Activated CD4-positive, alpha-beta T cell treated with anti-CD3 and anti-CD28 coated beads, Interleukin-2, amount 10 ng/mL, durations not matched to agents 7 days and 5 days (primary cell): ENCODE measurements around the gene PI16. TPM values are rescaled to one million over a fixed set of nuclear protein-coding genes. Genes with fewer than 3 reads are reported as not detected.

Source experiments
- CTCF ChIA-PET: fragments of 350-600 bp; sonication (Branson Sonifier 250); formaldehyde crosslinking; loops from one replicate; lab custom pipeline; 2021; ENCODE audit warnings: antibody characterized with exemption; lab: Charles Lee
- POLR2A ChIA-PET: fragments of 350-600 bp; sonication (Branson Sonifier 250); formaldehyde crosslinking; loops from one replicate; lab custom pipeline; 2021; ENCODE audit warnings: antibody characterized with exemption; lab: Charles Lee
- DNase-seq: peaks from one replicate; pipeline ENCODE4 v3.0.0-alpha.2; 2020
- H3K27ac Mint-ChIP-seq: one replicate; pipeline ENCODE4 v1.8.0; 2021; ENCODE audit warnings: mild to moderate bottlenecking, moderate library complexity, mixed read lengths
- H3K27me3 Mint-ChIP-seq: one replicate; pipeline ENCODE4 v1.8.0; 2021; ENCODE audit warnings: mixed read lengths
- H3K36me3 Mint-ChIP-seq: one replicate; pipeline ENCODE4 v1.8.0; 2021; ENCODE audit warnings: low read depth, mixed read lengths
- H3K4me1 Mint-ChIP-seq: one replicate; pipeline ENCODE4 v1.8.0; 2021; ENCODE audit warnings: mixed read lengths
- H3K4me3 Mint-ChIP-seq: one replicate; pipeline ENCODE4 v1.8.0; 2021; ENCODE audit warnings: mild to moderate bottlenecking, moderate library complexity, mixed read lengths
- H3K9me3 Mint-ChIP-seq: one replicate; pipeline ENCODE4 v1.8.0; 2021; ENCODE audit warnings: mixed read lengths
- total RNA-seq, 2 experiments: library from RNA; stranded (reverse); gene quantifications; one replicate each; pipeline ENCODE4 v1.2.3, GENCODE V29; 2021

The PI16 gene
- total RNA-seq, 2 experiments from 2014 or later, result 13.5 to 15.1 TPM

DNA sequence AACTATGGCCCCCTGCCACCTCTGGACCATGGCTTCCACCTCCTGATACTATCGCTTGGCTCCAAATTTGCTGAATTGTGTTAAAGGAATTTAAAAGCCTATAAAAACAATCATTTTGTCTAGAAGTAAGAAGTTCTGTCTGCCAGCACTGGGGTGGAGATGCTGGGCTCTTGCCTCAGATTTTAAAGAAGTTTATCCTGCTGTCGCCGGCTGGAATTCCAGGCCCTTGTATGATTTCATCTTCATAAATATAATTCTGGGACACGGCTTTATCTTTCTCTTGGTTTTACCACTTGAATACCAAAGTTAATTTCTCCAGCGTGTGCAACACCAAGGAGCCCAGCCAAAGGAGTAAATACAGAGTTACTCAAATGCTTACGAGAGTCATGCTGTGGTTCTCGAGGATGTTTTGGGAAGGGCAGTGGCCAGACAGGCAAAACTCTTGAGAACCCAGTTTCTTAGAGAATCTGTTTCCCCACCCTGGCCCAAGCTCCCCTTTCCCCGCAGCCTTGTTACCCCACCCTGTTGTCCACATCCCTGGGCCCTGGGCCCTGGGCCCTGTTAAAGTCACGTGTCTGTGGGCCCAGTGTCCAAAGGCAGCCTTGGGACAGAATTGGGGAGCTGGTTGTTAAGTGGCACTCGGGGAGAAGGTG, 36.9 kb upstream of the PI16 start:
- Mint-ChIP-seq H3K9me3 (no peaks in the 10 kb centered on the region), H3K27ac (no peak overlapping the region), H3K27me3 (no peaks in the 10 kb centered on the region), H3K36me3 (peaks cover 61% of the 10 kb centered on the region), H3K4me1 (peaks cover 45% of the 10 kb centered on the region), H3K4me3 (no peak overlapping the region)
- no peak for DNase-seq
- ChIA-PET CTCF (no interaction called here), POLR2A (no interaction called here)

DNA sequence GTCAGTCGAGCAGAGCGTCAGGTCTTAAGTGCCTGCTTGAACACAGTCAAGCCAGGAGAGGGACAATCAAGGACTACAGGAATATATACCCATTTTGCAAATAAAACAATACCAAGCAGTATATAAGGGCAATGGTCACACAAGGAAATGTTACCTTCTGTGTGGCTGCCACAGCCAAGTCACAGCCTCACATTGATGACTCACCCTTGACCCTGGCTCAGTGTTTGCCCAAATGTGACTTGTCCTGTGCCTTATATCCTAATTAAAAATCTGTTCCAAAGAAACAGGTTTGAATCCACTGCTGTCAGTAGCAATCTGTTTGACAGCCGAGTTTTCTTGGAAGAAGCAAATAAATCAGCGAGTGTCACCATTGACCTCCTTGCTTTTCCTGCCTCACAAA, 34.5 kb upstream of the PI16 start:
- CTCF ChIA-PET, result no interaction called here
- H3K36me3 Mint-ChIP-seq, result peaks cover 58% of the 10 kb centered on the region

DNA sequence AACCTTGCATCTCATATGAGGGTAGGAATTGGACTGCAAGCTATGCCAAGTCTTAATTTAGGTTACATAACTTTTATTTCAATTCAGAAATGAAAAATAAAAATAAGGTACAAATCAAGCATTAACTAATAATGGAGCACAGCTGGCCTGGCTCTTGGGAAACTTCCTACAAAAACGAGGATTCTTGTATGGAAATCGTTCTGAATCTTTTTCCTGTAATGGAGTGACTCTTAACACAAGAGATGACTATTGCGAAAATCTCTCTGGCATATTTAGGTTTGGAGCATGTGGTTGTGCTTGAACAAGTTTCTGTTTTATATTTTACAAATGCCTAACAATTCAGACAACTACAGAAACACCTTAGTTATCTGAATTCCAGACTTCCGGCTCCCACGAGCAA, 34.0 kb upstream of the PI16 start:
- ChIA-PET POLR2A (no interaction called here), CTCF (no interaction called here)

More for the DNA sequence above, 34.5 kb upstream of the PI16 start:
- no peak for DNase-seq
- H3K27ac Mint-ChIP-seq, result no peak overlapping the region
- H3K9me3 Mint-ChIP-seq, result no peaks in the 10 kb centered on the region
- H3K4me3 Mint-ChIP-seq, result no peak overlapping the region
- H3K27me3 Mint-ChIP-seq, result no peaks in the 10 kb centered on the region
- peaks cover 44% of the 10 kb centered on the region for H3K4me1 Mint-ChIP-seq
- POLR2A ChIA-PET, result no interaction called here

DNA sequence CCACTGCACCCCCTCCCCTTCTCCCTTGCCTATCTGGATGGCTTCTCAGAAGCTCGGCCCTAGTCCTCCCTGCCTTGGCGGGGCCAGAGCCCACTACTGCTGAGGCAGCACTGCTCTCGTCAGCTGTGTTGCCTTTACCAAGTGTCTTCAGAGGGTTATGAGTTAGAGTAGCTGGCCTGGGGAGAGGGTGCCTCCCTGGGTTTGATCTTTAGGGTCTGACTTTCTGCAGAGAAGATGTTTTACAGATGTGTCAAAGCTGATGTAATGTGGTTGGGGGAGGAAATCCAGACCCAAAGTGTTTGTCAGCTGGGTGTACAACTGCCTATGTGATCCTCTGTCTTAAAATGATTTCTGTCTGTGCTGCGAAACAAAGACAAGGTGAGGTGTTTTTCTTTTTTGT, 30.4 kb upstream of the PI16 start:
- peaks cover 41% of the 10 kb centered on the region for H3K36me3 Mint-ChIP-seq
- ChIA-PET POLR2A (no interaction called here), CTCF (interaction anchor here (1.2 kb wide), 1 partner anchor 10 kb away, joined by 3 read pairs; no protein-coding TSS in a partner anchor)
- peak overlapping the region; percentile 81 for H3K27ac Mint-ChIP-seq
- peaks cover 47% of the 10 kb centered on the region for H3K4me1 Mint-ChIP-seq
- H3K4me3 Mint-ChIP-seq, result no peak overlapping the region
- no peaks in the 10 kb centered on the region for H3K9me3 Mint-ChIP-seq
- DNase-seq, result peak; percentile 39
- H3K27me3 Mint-ChIP-seq, result no peaks in the 10 kb centered on the region

More for the DNA sequence above, 34.0 kb upstream of the PI16 start:
- H3K4me3 Mint-ChIP-seq, result no peak overlapping the region
- DNase-seq, result no peak
- H3K27me3 Mint-ChIP-seq, result no peaks in the 10 kb centered on the region
- peaks cover 57% of the 10 kb centered on the region for H3K36me3 Mint-ChIP-seq
- H3K4me1 Mint-ChIP-seq, result peaks cover 44% of the 10 kb centered on the region
- H3K27ac Mint-ChIP-seq, result no peak overlapping the region
- no peaks in the 10 kb centered on the region for H3K9me3 Mint-ChIP-seq

DNA sequence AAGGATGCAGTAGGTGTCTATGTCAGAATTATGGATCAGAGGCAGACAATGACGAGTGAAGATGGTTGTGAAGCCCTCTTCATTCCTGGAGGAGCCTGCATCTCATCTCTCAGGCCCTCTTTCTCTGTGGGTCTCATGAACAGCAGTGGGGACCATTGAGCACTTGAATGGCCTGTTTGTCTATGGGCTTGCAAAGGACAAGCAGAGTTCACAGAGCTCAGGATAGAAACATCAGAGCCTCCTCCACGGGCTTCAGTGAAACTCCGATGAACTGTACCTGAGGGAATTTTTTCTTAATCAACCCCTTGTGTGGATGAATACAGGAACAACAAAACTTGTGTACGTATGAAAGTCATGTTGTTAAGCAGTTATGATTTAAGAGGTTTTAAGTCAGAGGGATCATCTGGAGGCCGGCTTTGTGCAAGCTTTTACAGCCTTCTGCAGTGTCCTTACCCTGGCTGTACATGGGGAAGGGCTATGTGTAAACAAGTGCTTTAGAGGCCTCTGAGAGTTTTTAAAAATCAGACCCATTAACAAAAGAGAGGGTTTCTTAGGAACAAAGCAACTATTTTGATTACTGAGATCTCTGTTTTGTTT, 29.7 kb upstream of the PI16 start:
- H3K4me3 Mint-ChIP-seq, result no peak overlapping the region
- no peaks in the 10 kb centered on the region for H3K9me3 Mint-ChIP-seq
- H3K36me3 Mint-ChIP-seq, result peaks cover 34% of the 10 kb centered on the region
- CTCF ChIA-PET, result interaction anchor here (1.1 to 2.1 kb wide), 3 partner anchors 9 to 77 kb away, joined by 3 to 6 read pairs (median 3); no protein-coding TSS in a partner anchor
- POLR2A ChIA-PET, result no interaction called here
- no peak for DNase-seq
- H3K4me1 Mint-ChIP-seq, result peaks cover 45% of the 10 kb centered on the region
- H3K27me3 Mint-ChIP-seq, result no peaks in the 10 kb centered on the region
- peak overlapping the region; percentile 10 for H3K27ac Mint-ChIP-seq

DNA sequence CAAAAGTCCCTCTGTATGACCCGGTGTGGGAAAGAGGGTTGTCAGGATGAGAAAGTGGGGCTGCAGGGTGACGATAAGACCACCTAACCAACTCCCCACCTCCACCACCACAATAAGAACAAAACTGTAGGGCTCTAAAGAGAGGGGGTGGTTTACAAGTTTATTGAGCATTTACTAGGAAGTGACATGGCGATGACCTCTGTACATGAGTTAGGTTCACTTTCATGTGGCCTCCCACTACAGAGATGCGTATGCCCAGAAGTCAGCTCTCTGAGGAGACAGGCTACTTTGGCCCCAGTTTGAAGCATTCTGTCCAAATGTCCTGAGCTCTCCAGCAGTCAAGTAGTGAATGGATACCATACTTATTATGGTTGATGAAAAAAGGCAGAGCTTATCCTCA, 28.7 kb upstream of the PI16 start:
- no peak overlapping the region for H3K27ac Mint-ChIP-seq
- H3K4me1 Mint-ChIP-seq, result peaks cover 45% of the 10 kb centered on the region
- H3K9me3 Mint-ChIP-seq, result no peaks in the 10 kb centered on the region
- POLR2A ChIA-PET, result no interaction called here
- H3K27me3 Mint-ChIP-seq, result no peaks in the 10 kb centered on the region
- no peak for DNase-seq
- H3K36me3 Mint-ChIP-seq, result peaks cover 29% of the 10 kb centered on the region
- no peak overlapping the region for H3K4me3 Mint-ChIP-seq
- CTCF ChIA-PET, result interaction anchor here (1.0 to 2.1 kb wide), 5 partner anchors 10 to 310 kb away, joined by 3 to 6 read pairs (median 4); no protein-coding TSS in a partner anchor

DNA sequence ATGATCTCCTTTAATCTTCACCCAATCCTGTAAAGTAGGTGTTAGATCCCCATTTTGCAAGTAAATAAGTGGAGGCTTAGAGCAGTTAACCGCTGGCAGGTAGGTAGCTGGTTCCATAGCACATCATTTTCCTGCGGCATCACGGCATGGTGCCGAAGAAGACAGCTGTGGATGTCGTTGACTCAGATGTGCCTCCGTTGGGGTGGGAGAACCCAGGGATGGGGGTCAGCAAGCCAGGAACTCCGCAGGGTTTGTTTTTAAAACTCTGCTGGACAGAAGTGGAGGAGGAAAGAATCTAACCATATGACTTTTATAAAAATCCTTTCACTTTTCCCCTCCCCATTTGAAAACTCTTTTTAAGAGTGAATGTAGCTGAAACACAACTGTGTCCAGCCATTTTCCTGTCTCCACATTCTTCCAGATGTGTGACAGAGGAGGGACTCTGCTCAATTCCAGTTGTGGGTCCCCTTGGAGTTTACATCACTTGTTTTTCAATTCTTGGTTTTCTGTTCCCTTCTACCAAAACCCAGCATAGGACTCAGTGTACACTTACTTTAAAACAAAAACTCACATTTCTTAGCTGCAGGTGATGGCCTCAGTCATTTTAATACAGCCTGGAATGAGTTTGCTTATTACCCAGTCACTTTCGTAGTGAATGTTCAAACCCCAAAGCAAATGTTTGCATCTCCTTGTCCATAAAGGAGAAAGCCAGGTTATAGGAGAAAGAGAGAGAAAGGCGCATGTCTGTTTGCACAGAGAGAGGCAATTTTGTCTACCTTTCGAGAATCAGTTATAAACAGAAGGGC, 27.6 kb upstream of the PI16 start:
- no peak overlapping the region for H3K4me3 Mint-ChIP-seq
- ChIA-PET CTCF (interaction anchor here (0.6 to 2.1 kb wide), 5 partner anchors 12 to 167 kb away, joined by 3 to 6 read pairs (median 3); no protein-coding TSS in a partner anchor), POLR2A (no interaction called here)
- no peak overlapping the region for H3K27ac Mint-ChIP-seq
- peaks cover 23% of the 10 kb centered on the region for H3K36me3 Mint-ChIP-seq
- peaks cover 45% of the 10 kb centered on the region for H3K4me1 Mint-ChIP-seq
- DNase-seq, result no peak
- H3K9me3 Mint-ChIP-seq, result no peaks in the 10 kb centered on the region
- H3K27me3 Mint-ChIP-seq, result no peaks in the 10 kb centered on the region

DNA sequence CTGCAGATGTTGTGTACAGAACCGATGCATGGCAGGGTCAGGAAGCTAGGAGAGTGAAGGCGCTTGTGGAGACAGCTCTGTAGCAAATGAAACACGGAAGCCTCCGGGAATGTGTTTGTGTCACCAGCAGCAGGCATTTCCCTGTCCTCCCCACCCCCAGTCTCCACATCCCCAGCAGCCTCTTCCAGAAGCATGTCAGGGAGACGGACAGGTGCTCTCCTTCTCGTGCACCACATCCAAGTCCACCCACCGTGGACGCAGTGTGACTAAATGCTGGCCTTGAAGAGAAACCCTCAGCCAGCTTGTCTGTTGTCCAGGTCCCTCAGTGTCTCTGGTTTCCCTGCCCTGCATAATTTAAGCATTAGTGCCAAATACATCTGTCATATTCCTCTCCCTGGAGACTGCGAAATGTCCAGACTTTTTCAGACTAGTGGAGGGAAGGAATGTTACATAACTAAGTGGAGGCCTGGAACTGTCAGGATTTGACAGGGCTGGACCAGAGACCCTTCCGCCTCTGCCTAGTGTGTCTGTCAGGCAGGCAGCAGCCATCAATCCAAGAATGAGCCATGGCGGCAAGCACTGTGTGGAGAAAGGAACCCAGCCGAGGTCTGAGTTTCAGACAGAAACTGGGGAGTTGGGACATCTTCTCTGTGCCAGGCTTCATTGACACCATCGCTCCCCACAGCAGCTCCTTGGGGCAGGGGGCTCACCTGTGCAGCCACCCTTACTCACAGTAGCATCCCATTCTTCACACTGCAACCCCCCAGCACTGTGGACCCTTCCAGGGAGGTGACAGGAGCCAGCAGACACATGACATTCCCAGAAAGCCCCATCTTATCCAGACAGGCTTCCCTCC, 26.6 kb upstream of the PI16 start:
- Mint-ChIP-seq H3K4me3 (no peak overlapping the region), H3K27ac (no peak overlapping the region), H3K36me3 (peaks cover 17% of the 10 kb centered on the region), H3K9me3 (no peaks in the 10 kb centered on the region), H3K27me3 (no peaks in the 10 kb centered on the region), H3K4me1 (peaks cover 42% of the 10 kb centered on the region)
- ChIA-PET POLR2A (no interaction called here), CTCF (interaction anchor here (0.6 to 1.4 kb wide), 3 partner anchors 14 to 168 kb away, joined by 3 read pairs; no protein-coding TSS in a partner anchor)
- no peak for DNase-seq

DNA sequence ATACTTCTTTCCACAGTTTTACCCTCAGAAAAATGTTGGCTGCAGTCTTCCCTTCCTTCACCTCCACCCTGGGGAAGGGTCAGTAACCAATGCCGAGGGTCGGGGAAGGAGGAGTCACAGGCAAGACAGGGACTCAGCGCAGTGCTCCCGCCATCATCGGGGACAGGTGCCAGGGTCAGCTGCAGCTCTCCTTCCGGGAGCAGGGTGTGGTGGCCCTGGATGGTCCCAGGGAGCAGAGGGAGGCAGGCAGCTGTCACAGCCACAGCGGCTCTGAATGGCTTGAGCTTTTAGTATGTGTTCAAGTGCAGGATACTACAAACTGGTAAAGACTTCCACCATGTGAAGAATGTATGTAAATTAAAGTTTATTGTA, 26.0 kb upstream of the PI16 start:
- peaks cover 14% of the 10 kb centered on the region for H3K36me3 Mint-ChIP-seq
- no peaks in the 10 kb centered on the region for H3K27me3 Mint-ChIP-seq
- CTCF ChIA-PET, result interaction anchor here (1.1 kb wide), 1 partner anchor 15 kb away, joined by 3 read pairs; no protein-coding TSS in a partner anchor
- no peak for DNase-seq
- POLR2A ChIA-PET, result no interaction called here
- H3K4me3 Mint-ChIP-seq, result no peak overlapping the region
- H3K4me1 Mint-ChIP-seq, result peaks cover 38% of the 10 kb centered on the region
- H3K9me3 Mint-ChIP-seq, result no peaks in the 10 kb centered on the region
- no peak overlapping the region for H3K27ac Mint-ChIP-seq

DNA sequence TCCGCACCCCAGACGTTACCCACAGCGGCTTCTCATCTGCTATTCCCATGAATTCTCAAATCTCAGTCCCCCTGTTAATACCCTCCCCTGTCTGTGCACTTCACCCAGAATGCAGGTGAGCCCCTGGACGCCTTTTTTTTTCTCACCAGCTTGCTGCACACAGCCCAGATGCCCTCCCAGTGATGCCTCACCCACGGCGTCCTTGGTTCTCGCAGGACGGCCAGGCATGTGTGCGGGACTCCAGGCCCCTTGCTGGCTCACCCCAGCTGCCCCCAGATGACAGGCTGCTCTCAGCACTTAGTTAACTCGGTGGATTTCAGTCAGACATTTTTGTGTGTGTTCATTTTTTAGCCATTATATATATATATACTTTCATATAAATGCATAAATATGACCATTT, 25.4 kb upstream of the PI16 start:
- H3K36me3 Mint-ChIP-seq, result peaks cover 12% of the 10 kb centered on the region
- H3K9me3 Mint-ChIP-seq, result no peaks in the 10 kb centered on the region
- CTCF ChIA-PET, result interaction anchor here (1.1 kb wide), 1 partner anchor 16 kb away, joined by 3 read pairs; no protein-coding TSS in a partner anchor
- no peak for DNase-seq
- POLR2A ChIA-PET, result no interaction called here
- H3K27ac Mint-ChIP-seq, result no peak overlapping the region
- H3K27me3 Mint-ChIP-seq, result no peaks in the 10 kb centered on the region
- peaks cover 36% of the 10 kb centered on the region for H3K4me1 Mint-ChIP-seq
- H3K4me3 Mint-ChIP-seq, result no peak overlapping the region

DNA sequence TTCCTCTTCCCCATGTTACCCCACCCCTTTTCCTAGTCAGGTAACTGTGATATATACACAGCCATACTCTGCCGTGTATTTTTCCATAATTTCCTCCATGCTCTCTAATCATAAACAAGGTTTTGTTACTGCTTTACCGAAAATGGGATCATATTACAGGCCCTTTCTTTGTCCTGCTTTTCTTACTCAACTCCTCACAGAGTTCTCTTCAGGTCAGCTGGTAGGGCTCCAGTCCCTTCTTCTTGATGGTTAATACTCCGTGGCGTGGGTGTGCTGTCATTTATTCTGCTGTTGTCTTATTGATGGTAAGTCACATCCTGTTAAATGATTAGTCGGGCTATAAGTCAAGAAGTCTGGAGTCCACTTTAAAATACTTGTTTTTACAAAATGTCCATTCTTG, 24.9 kb upstream of the PI16 start:
- ChIA-PET CTCF (no interaction called here), POLR2A (no interaction called here)
- H3K27ac Mint-ChIP-seq, result no peak overlapping the region
- no peak overlapping the region for H3K4me3 Mint-ChIP-seq
- H3K27me3 Mint-ChIP-seq, result no peaks in the 10 kb centered on the region
- H3K9me3 Mint-ChIP-seq, result no peaks in the 10 kb centered on the region
- peaks cover 10% of the 10 kb centered on the region for H3K36me3 Mint-ChIP-seq
- DNase-seq, result no peak
- H3K4me1 Mint-ChIP-seq, result peaks cover 31% of the 10 kb centered on the region

DNA sequence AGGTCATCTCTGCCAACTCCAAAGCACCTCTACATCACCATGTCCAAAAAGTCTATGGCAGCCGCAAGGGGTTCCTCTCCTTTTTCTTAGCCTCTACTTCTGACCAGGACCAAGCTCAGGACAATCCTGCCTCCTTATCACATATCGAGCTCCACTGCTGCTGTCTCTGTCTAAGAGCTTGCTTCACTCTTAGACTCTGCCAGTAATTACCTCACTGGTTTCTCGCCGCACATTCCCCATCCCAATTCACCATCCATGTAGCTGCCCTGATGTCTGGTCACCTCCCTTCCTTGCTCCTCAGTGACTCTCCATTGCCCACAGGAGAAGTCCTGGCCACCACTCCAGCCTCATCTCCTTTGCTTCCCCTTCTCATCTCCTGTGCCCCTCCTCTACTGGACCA, 24.1 kb upstream of the PI16 start:
- ChIA-PET CTCF (interaction anchor here (1.1 kb wide), 1 partner anchor 87 kb away, joined by 3 read pairs; no protein-coding TSS in a partner anchor), POLR2A (no interaction called here)
- Mint-ChIP-seq H3K36me3 (peaks cover 7% of the 10 kb centered on the region), H3K27ac (no peak overlapping the region), H3K27me3 (peaks cover 2% of the 10 kb centered on the region), H3K9me3 (no peaks in the 10 kb centered on the region), H3K4me3 (no peak overlapping the region), H3K4me1 (peaks cover 27% of the 10 kb centered on the region)
- DNase-seq, result no peak
